Osteocyte (in vitro differentiated cells): ENCODE data around the gene NAPEPLD. TPM values are rescaled to one million over a fixed set of nuclear protein-coding genes. Genes with fewer than 3 reads are reported as not detected.
"Not testable (repeated sequence)": the region's sequence is repeated elsewhere in the genome, so short reads cannot be mapped to it uniquely, and the experiment has no call there.

Experiments used
- DNase-seq: peaks from one replicate; pipeline ENCODE4 v3.0.0; 2021; ENCODE audit warnings: mixed read lengths; ENCODE audit not compliant: unreplicated experiment; ENCODE audit errors: extremely low spot score
- H3K27ac Mint-ChIP-seq: one replicate; pipeline ENCODE4 v1.8.0; 2021; ENCODE audit warnings: mild to moderate bottlenecking, mixed read lengths; ENCODE audit not compliant: unreplicated experiment
- H3K27me3 Mint-ChIP-seq: one replicate; pipeline ENCODE4 v1.8.0; 2021; ENCODE audit warnings: mixed read lengths; ENCODE audit not compliant: unreplicated experiment
- H3K36me3 Mint-ChIP-seq: one replicate; pipeline ENCODE4 v1.8.0; 2021; ENCODE audit warnings: mixed read lengths; ENCODE audit not compliant: unreplicated experiment
- H3K4me1 Mint-ChIP-seq: one replicate; pipeline ENCODE4 v1.8.0; 2021; ENCODE audit warnings: mixed read lengths; ENCODE audit not compliant: unreplicated experiment
- H3K4me3 Mint-ChIP-seq: one replicate; pipeline ENCODE4 v1.8.0; 2021; ENCODE audit warnings: mild to moderate bottlenecking, moderate library complexity, mixed read lengths; ENCODE audit not compliant: unreplicated experiment
- H3K9me3 Mint-ChIP-seq: one replicate; pipeline ENCODE4 v1.8.0; 2021; ENCODE audit warnings: mixed read lengths; ENCODE audit not compliant: unreplicated experiment
- total RNA-seq: library from RNA; stranded (reverse); gene quantifications from 2 replicates; pipeline ENCODE4 v1.2.1, GENCODE V29; 2021
- TF ChIP-seq, protein P1 (sequence below): fragments of 200-600 bp; sonication (generic); IDR thresholded peaks from 2 replicates; pipeline ENCODE4 v1.5.0; 2021; ENCODE audit warnings: antibody characterized with exemption, mild to moderate bottlenecking, moderate library complexity

Gene NAPEPLD
- total RNA-seq, 1 donor from 2014 or later, result 11.6 TPM

DNA sequence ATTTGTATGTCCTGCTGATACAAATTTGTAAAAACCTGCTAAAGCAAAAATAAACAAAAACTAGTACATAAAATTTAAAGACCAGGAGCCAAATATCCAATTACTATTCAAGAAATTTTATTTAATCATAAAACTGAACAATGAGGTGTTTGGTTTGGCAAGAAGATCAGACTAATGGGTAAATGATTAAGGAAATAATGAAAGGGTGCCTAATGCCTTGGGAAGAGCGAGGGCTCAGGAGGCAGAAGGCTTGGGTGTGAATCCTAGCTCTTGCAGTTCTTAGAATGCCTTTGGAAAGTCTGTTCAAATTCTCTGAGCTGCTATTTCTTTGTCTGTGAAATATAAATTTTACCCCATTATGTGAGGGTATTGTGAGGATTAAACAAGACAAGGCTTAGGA lies 32.4 kb downstream of the NAPEPLD start:
- Mint-ChIP-seq H3K9me3 (no peaks in the 10 kb centered on the region), H3K36me3 (peaks cover 17% of the 10 kb centered on the region), H3K4me3 (no peak overlapping the region), H3K27ac (no peak overlapping the region), H3K27me3 (no peaks in the 10 kb centered on the region), H3K4me1 (peaks cover 14% of the 10 kb centered on the region)
- no peak for DNase-seq
- TF ChIP-seq, protein P1, sequence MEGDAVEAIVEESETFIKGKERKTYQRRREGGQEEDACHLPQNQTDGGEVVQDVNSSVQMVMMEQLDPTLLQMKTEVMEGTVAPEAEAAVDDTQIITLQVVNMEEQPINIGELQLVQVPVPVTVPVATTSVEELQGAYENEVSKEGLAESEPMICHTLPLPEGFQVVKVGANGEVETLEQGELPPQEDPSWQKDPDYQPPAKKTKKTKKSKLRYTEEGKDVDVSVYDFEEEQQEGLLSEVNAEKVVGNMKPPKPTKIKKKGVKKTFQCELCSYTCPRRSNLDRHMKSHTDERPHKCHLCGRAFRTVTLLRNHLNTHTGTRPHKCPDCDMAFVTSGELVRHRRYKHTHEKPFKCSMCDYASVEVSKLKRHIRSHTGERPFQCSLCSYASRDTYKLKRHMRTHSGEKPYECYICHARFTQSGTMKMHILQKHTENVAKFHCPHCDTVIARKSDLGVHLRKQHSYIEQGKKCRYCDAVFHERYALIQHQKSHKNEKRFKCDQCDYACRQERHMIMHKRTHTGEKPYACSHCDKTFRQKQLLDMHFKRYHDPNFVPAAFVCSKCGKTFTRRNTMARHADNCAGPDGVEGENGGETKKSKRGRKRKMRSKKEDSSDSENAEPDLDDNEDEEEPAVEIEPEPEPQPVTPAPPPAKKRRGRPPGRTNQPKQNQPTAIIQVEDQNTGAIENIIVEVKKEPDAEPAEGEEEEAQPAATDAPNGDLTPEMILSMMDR, result no peak

DNA sequence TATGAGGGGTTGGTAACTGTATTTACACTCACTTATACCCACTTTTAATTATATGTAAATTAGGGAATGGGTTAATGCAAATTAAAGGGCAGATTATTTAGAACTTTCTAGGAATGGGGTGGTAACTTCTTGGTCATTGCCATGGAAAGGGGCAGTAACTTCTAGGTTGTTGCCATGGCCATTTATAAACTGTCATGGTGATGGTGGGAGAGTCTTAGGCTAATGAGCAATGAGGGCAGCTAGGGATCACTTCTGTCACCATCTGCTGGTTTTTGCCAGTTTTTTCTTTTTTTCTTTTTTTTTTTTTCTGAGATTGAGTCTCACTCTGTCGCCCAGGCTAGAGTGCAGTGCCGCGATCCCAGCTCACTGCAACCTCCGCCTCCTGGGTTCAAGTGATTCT lies 33.1 kb downstream of the NAPEPLD start:
- Mint-ChIP-seq H3K4me1 (peaks cover 14% of the 10 kb centered on the region), H3K4me3 (no peak overlapping the region), H3K27me3 (no peaks in the 10 kb centered on the region), H3K9me3 (peaks cover 5% of the 10 kb centered on the region), H3K36me3 (peaks cover 22% of the 10 kb centered on the region), H3K27ac (no peak overlapping the region)
- TF ChIP-seq, protein P1, result no peak
- no peak for DNase-seq

DNA sequence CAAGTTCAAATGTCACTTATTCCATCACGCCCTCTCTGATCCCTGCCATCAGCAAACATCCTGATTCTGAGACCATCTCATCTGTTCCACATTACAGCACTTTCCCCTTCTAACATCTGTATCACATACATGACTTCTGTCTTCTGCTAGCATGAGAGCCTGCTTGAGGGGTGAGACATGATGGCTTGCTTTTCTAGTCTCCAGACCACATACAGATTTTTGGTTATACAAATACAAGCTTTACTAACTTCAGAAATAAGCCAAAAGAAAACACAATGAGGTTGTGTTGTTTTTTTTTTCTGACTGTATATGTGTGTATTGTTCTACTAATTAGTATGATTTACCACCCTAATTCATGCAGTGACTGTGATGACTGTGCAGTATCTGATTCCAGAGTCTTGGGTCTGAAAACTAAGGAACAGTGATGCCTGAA lies 34.3 kb downstream of the NAPEPLD start:
- TF ChIP-seq, protein P1, result no peak

DNA sequence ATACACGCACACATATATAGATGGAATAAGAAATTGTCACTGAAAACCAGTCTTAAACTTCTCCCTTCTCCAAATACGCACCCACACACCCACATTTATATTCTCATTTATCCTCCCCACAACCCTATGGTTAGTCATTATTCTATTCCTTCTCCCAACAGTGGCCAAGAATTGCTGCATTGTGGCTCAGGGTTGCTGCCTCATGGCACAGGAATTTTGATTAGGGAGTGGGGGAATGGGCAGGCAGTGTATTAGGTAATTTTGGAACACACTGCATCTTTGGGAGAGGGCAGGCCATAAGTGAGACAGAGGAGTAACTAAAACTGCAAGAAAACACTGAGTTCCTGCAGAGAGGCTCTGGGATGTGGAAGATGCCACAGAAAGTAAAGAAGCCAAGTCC lies 35.7 kb downstream of the NAPEPLD start:
- DNase-seq, result no peak
- Mint-ChIP-seq H3K9me3 (peaks cover 21% of the 10 kb centered on the region), H3K4me3 (no peak overlapping the region), H3K27ac (no peak overlapping the region), H3K27me3 (no peaks in the 10 kb centered on the region), H3K36me3 (peaks cover 33% of the 10 kb centered on the region), H3K4me1 (peaks cover 6% of the 10 kb centered on the region)
- TF ChIP-seq, protein P1, result no peak

More for the DNA sequence above, 34.3 kb downstream of the NAPEPLD start:
- Mint-ChIP-seq H3K27me3 (no peaks in the 10 kb centered on the region), H3K4me1 (peaks cover 6% of the 10 kb centered on the region), H3K27ac (no peak overlapping the region), H3K36me3 (peaks cover 30% of the 10 kb centered on the region), H3K9me3 (peaks cover 11% of the 10 kb centered on the region), H3K4me3 (no peak overlapping the region)
- DNase-seq, result no peak

DNA sequence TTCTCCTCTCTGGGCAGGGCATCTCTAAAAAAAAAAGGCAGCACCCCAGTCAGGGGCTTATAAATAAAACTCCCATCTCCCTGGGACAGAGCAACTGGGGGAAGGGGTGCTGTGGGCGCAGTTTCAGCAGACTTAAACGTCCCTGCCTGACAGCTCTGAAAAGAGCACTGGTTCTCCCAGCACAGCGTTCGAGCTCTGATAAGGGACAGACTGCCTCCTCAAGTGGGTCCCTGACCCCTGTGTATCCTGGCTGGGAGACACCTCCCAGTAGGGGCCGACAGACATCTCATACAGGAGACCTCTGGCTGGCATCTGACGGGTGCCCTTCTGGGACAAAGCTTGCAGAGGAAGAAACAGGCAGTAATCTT lies 42.2 kb downstream of the NAPEPLD start:
- H3K4me3 Mint-ChIP-seq, H3K27me3 Mint-ChIP-seq, DNase-seq, H3K27ac Mint-ChIP-seq: not testable (repeated sequence)
- peaks cover 21% of the 10 kb centered on the region for H3K9me3 Mint-ChIP-seq
- H3K36me3 Mint-ChIP-seq, result peaks cover 39% of the 10 kb centered on the region
- H3K4me1 Mint-ChIP-seq, result peaks cover 10% of the 10 kb centered on the region
